Activated CD8-positive, alpha-beta T cell treated with anti-CD3 and anti-CD28 coated beads for 36 hours (primary cell): ENCODE measurements around the gene ZNF439. TPM values are rescaled to one million over a fixed set of nuclear protein-coding genes. Genes with fewer than 3 reads are reported as not detected.

ENCODE experiments used
- ATAC-seq: fragments of 200-7000 bp; cut with Tn5 transposase; one replicate; pipeline ENCODE4 v1.10.0; 2021; ENCODE audit warnings: mild to moderate bottlenecking, moderate library complexity
- CTCF ChIA-PET: fragments of 350-600 bp; sonication (Branson Sonifier 250); formaldehyde crosslinking; loops from one replicate; lab custom pipeline; 2021; ENCODE audit warnings: antibody characterized with exemption; lab: Charles Lee
- POLR2A ChIA-PET: fragments of 350-600 bp; sonication (Branson Sonifier 250); formaldehyde crosslinking; loops from one replicate; lab custom pipeline; 2021; ENCODE audit warnings: antibody characterized with exemption; lab: Charles Lee
- DNase-seq: peaks from one replicate; pipeline ENCODE4 v3.0.0-alpha.2; 2020
- H3K27ac Mint-ChIP-seq: one replicate; pipeline ENCODE4 v1.8.0; 2021; ENCODE audit warnings: mild to moderate bottlenecking, mixed read lengths
- H3K27me3 Mint-ChIP-seq: one replicate; pipeline ENCODE4 v1.8.0; 2021; ENCODE audit warnings: mixed read lengths
- H3K36me3 Mint-ChIP-seq: one replicate; pipeline ENCODE4 v1.8.0; 2021; ENCODE audit warnings: low read depth, mixed read lengths
- H3K4me1 Mint-ChIP-seq: one replicate; pipeline ENCODE4 v1.8.0; 2021; ENCODE audit warnings: low read depth, mixed read lengths
- H3K4me3 Mint-ChIP-seq: one replicate; pipeline ENCODE4 v1.8.0; 2021; ENCODE audit warnings: mild to moderate bottlenecking, moderate library complexity, mixed read lengths
- H3K9me3 Mint-ChIP-seq: one replicate; pipeline ENCODE4 v1.8.0; 2021; ENCODE audit warnings: mixed read lengths
- intact Hi-C: fragments of 100-400 bp; cut with micrococcal nuclease; formaldehyde crosslinking; loops from one replicate; pipeline ENCODE4 v1.10.0; 2022
- total RNA-seq, 2 experiments: library from RNA; stranded (reverse); gene quantifications; one replicate each; pipeline ENCODE4 v1.2.3, GENCODE V29; 2021
- TF ChIP-seq, protein P1 (sequence below): fragments of 200-600 bp; IDR thresholded peaks from one replicate; pipeline ENCODE4 v1.8.0; 2022; ENCODE audit warnings: antibody characterized with exemption, mild to moderate bottlenecking

ZNF439 gene
- total RNA-seq, result 1 to 10 TPM; 8.7 to 9.6 TPM

DNA sequence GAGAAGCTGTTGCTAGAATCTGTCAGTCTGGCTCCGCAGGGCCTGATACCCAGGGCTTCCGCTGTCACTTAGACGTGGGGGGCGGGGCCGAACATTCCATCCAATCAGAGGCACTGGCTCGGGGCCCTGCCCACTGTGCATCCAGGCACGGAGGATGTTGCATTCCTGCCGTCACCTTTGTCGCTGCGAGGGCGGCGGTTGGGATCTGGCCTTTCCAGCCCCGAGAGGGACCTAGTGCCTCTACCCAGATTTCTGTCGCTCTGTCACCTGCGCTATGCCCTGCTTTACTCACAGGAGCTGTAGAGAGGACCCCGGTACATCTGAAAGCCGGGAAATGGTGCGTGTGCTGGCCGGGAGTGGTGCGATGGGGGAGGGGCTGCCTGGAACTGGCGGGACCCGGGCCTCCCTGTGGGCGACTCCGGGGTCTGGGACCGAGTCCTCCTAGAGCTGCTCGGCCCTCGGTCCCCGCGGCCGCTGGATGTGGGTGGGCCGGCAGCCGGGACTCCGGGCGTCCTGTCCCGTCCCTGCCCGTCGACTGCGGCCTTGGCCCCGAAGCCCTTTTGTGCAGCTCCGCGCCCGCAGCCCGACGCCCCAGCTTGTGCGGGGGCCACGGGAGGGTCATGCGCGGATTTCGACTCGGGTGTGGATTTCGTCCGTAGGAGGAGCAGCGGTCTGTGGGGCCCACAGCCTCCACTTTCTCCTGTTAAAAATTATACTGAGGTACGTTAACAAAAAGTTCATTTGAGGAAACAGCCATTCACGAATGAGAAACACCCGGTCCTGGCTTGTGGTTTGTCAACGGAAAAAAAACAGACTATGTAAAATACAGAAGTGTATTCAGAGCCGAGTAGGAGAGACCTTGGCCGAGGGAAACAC lies at the start of gene ZNF439:
Gene ZNF439, plus strand, starts transcription at position 133 of the 876 bp plus-strand sequence. Its CDS starts 142 bp downstream, at position 275.
- Mint-ChIP-seq H3K27me3 (no peaks in the 10 kb centered on the region), H3K36me3 (peaks cover 31% of the 10 kb centered on the region), H3K4me1 (peaks cover 20% of the 10 kb centered on the region), H3K4me3 (peak within 1 kb of the TSS; percentile 83), H3K9me3 (peaks cover 4% of the 10 kb centered on the region), H3K27ac (peak within 1 kb of the TSS; percentile 88)
- ChIA-PET CTCF (interaction anchor here (0.9 to 4.6 kb wide), 3 partner anchors 52 to 242 kb away, joined by 3 to 19 read pairs (median 3); partner anchors contain the start of gene ZNF491), POLR2A (interaction anchor here (0.7 to 1.3 kb wide), 2 partner anchors 16 to 33 kb away, joined by 3 to 4 read pairs; no protein-coding TSS in a partner anchor)
- intact Hi-C loops, result no loop called here
- ATAC-seq, result peak; percentile 100
- DNase-seq, result peak; percentile 98
- TF ChIP-seq, protein P1, sequence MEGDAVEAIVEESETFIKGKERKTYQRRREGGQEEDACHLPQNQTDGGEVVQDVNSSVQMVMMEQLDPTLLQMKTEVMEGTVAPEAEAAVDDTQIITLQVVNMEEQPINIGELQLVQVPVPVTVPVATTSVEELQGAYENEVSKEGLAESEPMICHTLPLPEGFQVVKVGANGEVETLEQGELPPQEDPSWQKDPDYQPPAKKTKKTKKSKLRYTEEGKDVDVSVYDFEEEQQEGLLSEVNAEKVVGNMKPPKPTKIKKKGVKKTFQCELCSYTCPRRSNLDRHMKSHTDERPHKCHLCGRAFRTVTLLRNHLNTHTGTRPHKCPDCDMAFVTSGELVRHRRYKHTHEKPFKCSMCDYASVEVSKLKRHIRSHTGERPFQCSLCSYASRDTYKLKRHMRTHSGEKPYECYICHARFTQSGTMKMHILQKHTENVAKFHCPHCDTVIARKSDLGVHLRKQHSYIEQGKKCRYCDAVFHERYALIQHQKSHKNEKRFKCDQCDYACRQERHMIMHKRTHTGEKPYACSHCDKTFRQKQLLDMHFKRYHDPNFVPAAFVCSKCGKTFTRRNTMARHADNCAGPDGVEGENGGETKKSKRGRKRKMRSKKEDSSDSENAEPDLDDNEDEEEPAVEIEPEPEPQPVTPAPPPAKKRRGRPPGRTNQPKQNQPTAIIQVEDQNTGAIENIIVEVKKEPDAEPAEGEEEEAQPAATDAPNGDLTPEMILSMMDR, result no peak

DNA sequence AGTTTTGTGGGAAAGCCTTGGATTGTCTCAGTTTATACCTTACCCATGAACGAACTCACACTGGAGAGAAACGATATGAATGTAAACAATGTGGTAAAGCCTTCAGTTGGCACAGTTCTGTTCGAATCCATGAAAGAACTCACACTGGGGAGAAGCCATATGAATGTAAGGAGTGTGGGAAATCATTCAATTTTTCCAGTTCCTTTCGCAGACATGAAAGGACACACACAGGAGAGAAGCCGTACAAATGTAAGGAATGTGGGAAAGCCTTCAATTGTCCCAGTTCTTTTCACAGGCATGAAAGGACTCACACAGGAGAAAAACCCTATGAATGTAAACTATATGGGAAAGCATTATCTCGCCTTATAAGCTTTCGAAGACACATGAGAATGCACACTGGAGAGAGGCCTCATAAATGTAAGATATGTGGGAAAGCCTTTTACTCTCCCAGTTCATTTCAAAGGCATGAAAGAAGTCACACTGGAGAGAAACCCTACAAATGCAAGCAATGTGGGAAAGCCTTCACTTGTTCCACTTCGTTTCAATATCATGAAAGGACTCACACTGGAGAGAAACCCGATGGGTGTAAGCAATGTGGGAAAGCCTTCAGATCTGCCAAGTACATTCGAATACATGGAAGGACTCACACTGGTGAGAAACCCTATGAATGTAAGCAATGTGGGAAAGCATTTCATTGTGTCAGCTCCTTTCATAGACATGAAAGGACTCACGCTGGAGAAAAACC lies 42.0 kb upstream of the ZNF439 start:
- Mint-ChIP-seq H3K36me3 (peaks cover 31% of the 10 kb centered on the region), H3K4me1 (no peaks in the 10 kb centered on the region), H3K27me3 (no peaks in the 10 kb centered on the region), H3K27ac (no peak overlapping the region), H3K4me3 (no peak overlapping the region), H3K9me3 (peaks cover 45% of the 10 kb centered on the region)
- TF ChIP-seq, protein P1, result no peak
- intact Hi-C loops, result no loop called here
- ChIA-PET CTCF (no interaction called here), POLR2A (no interaction called here)
- no peak for ATAC-seq
- no peak for DNase-seq

DNA sequence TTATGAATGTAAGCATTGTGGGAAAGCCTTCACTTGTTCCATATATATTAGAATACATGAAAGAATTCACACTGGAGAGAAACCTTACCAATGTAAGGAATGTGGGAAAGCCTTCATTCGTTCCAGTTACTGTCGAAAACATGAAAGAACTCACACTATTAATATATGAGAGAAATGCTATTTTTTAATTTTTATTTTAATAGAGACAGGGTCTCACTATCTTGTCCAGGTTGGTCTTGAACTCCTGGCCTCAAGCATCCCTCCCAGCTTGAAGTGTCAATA lies 41.5 kb upstream of the ZNF439 start:
- Mint-ChIP-seq H3K27me3 (no peaks in the 10 kb centered on the region), H3K9me3 (peaks cover 45% of the 10 kb centered on the region), H3K36me3 (peaks cover 31% of the 10 kb centered on the region), H3K27ac (no peak overlapping the region), H3K4me1 (no peaks in the 10 kb centered on the region), H3K4me3 (no peak overlapping the region)
- TF ChIP-seq, protein P1, result no peak
- no peak for DNase-seq
- ATAC-seq, result no peak
- intact Hi-C loops, result no loop called here
- ChIA-PET POLR2A (no interaction called here), CTCF (no interaction called here)

DNA sequence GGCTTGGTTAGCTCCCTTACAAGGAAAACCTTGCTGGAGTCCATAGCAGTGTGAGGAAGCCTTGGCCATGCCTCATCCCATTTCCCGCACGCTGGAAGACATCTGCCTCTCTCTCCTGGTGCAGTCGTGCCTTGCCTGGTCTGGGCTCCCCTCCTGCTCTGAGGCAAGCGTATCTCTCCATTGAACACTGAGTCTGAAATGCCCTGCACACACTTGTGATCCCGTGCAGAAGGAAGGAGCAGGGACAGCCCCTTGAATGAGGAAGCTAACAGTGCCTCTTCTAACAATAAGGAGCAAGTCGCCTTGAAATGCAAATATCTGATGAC lies 34.9 kb upstream of the ZNF439 start:
- TF ChIP-seq, protein P1, result no peak
- Mint-ChIP-seq H3K4me3 (peak overlapping the region; percentile 87), H3K27ac (peak overlapping the region; percentile 81), H3K27me3 (no peaks in the 10 kb centered on the region), H3K4me1 (peaks cover 22% of the 10 kb centered on the region), H3K9me3 (peaks cover 4% of the 10 kb centered on the region), H3K36me3 (peaks cover 23% of the 10 kb centered on the region)
- CTCF ChIA-PET, result interaction anchor here (3.9 kb wide), 1 partner anchor 16 kb away, joined by 56 read pairs; the partner anchor contains the start of gene ZNF491
- ATAC-seq (peak; percentile 45), DNase-seq (no peak)
- POLR2A ChIA-PET, result interaction anchor here (0.5 to 2.9 kb wide), 6 partner anchors 14 to 187 kb away, joined by 3 to 8 read pairs (median 4); partner anchors contain the start of genes ZNF441 and ZNF491
- intact Hi-C loops, result no loop called here
